ENCODE data around the gene INPPL1. TPM values are rescaled to one million over a fixed set of nuclear protein-coding genes. Genes with fewer than 3 reads are reported as not detected.
A peak's percentile ranks its signal among the peaks of the same experiment; 100 is the strongest.

INPPL1 gene
- total and polyA plus RNA-seq, 2 of the 13 experiments (the other 11 are each of a cell fraction or from before 2014, with no cell fraction given), result 29.1 to 66.9 TPM

- TF ChIP-seq ZNF562 (CRISPR knock-in tag; IDR thresholded peaks at IDR 0.05; ENCODE audit: borderline replicate concordance) (no peak), HIC2 (CRISPR knock-in tag; IDR thresholded peaks at IDR 0.05; ENCODE audit: low read depth) (no peak), HNRNPLL (IDR thresholded peaks at IDR 0.05; ENCODE audit: low read depth, low read length, poor library complexity, severe bottlenecking) (peak; percentile 21), TIGD3 (CRISPR knock-in tag; IDR thresholded peaks at IDR 0.05; ENCODE audit: borderline replicate concordance) (no peak), KLF16 (CRISPR knock-in tag; IDR thresholded peaks at IDR 0.05) (no peak), MATR3 (CRISPR knock-in tag; IDR thresholded peaks at IDR 0.05) (no peak), ISX (CRISPR knock-in tag; conservative IDR thresholded peaks at IDR 0.05) (no peak), KDM2A (CRISPR knock-in tag; IDR thresholded peaks at IDR 0.05; ENCODE audit: borderline replicate concordance, low read depth) (peak; percentile 73), ZNF512B (CRISPR knock-in tag; IDR thresholded peaks at IDR 0.05; ENCODE audit: borderline replicate concordance) (no peak), ZNF589 (CRISPR knock-in tag; conservative IDR thresholded peaks at IDR 0.05) (no peak), CENPT (CRISPR knock-in tag; IDR thresholded peaks at IDR 0.05; ENCODE audit: low read depth) (no peak), FOXO1 (CRISPR knock-in tag; IDR thresholded peaks at IDR 0.05) (no peak), PAX8 (CRISPR knock-in tag; IDR thresholded peaks at IDR 0.05; ENCODE audit: borderline replicate concordance) (no peak), GTF3A (CRISPR knock-in tag; conservative IDR thresholded peaks at IDR 0.05) (no peak), ZFP41 (CRISPR knock-in tag; IDR thresholded peaks at IDR 0.05; ENCODE audit: borderline replicate concordance) (no peak), ZNF230 (CRISPR knock-in tag; IDR thresholded peaks at IDR 0.05) (0 out of 2 replicates have a peak, but pooled peaks have one; percentile 52), ZNF530 (CRISPR knock-in tag; IDR thresholded peaks at IDR 0.05; ENCODE audit: low read depth) (no peak), SNAPC5 (CRISPR knock-in tag; IDR thresholded peaks at IDR 0.05; ENCODE audit: borderline replicate concordance) (no peak), ZSCAN20 (CRISPR knock-in tag; IDR thresholded peaks at IDR 0.05; ENCODE audit: borderline replicate concordance) (no peak), ZNF558 (CRISPR knock-in tag; IDR thresholded peaks at IDR 0.05; ENCODE audit: borderline replicate concordance) (no peak), AKAP8 (CRISPR knock-in tag; IDR thresholded peaks at IDR 0.05) (no peak), SUZ12 (IDR thresholded peaks at IDR 0.05; ENCODE audit: low read depth, low read length) (no peak)
These were observed at the start of gene INPPL1 (continued) for GRCh38 chr11:72224564-72225410.
